ENCODE measurements around the gene C1orf159.

DNA sequence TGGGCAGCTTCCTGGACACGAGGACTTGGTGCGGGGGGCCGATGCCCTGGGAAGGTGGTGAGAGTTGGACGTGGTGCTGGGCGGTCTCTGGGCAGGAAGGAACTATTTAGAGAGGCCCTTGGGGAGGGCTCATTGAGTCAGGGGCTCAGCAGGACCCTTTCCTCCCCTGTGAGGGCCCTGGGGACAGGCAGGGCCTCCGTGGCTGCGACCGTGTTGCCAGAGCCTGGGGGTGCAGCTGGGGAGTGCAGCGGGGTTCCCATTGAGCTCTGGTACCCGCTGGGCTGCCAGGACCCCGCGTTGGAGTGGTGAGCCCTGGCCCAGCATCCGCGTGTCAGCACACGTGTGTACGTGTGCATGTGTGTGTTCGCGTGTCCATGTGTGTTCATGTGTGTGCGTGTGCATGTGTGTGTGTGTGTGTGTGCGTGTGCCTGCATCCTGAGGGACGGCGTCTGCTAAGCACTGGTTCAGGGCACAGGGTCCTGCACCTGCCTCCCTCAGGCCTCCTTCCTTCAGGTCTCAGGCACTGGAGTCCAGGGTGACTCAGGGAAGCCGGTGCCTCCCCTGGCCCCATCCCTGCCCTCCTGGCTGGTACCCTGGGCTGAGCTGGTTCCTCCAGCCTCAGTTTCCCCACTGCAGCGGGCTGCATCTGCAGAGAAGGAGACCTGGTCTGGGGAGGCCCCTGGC lies 52.5 kb downstream of the C1orf159 start:
- TF ChIP-seq, protein P1, sequence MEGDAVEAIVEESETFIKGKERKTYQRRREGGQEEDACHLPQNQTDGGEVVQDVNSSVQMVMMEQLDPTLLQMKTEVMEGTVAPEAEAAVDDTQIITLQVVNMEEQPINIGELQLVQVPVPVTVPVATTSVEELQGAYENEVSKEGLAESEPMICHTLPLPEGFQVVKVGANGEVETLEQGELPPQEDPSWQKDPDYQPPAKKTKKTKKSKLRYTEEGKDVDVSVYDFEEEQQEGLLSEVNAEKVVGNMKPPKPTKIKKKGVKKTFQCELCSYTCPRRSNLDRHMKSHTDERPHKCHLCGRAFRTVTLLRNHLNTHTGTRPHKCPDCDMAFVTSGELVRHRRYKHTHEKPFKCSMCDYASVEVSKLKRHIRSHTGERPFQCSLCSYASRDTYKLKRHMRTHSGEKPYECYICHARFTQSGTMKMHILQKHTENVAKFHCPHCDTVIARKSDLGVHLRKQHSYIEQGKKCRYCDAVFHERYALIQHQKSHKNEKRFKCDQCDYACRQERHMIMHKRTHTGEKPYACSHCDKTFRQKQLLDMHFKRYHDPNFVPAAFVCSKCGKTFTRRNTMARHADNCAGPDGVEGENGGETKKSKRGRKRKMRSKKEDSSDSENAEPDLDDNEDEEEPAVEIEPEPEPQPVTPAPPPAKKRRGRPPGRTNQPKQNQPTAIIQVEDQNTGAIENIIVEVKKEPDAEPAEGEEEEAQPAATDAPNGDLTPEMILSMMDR (IDR thresholded peaks at IDR 0.05): no peak
- TF ChIP-seq POLR2A (IDR thresholded peaks at IDR 0.05): no peak
